ENCODE data around the gene GPX8. TPM values are rescaled to one million over a fixed set of nuclear protein-coding genes. Genes with fewer than 3 reads are reported as not detected.

Gene GPX8
- total RNA-seq, 1 donor from 2014 or later: 27.9 TPM

DNA sequence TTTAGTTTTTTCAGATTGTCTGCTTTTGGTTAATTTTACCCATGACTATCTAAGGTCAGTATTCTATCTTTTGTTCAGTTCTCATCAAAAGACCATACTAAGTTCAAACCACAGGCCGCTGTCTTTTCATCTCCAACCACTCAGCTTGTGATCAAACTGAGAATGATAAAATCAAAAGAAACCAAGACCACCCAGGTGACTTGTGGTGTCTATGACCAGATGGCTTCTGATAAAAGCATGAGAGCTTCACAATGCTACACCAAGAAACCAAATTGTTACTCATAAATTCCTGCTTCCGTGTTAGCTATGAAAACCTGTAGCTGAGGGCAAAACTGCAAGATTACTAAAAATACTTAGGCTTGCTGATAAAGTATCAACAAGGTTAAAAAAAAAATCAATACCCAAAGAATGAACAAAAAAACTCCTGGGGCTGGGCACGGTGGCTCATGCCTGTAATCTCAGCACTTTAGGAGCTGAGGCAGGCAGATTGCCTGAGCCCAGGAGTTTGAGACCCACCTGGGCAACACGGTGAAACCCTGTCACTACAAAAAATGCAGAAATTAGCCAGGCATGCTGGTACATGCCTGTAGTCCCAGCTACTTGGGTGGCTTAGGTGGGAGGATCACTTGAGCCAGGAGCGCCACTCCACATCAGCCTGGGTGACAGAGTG, 25.8 kb upstream of the GPX8 start:
- Histone ChIP-seq H3K36me3 (no peaks in the 10 kb centered on the region), H3K4me1 (no peaks in the 10 kb centered on the region), H3K27ac (no peak overlapping the region), H3K9me3 (no peaks in the 10 kb centered on the region), H3K27me3 (no peaks in the 10 kb centered on the region), H3K4me3 (no peak overlapping the region)
- intact Hi-C loops (cut with DNase I): no loop called here
- TF ChIP-seq, protein P1, sequence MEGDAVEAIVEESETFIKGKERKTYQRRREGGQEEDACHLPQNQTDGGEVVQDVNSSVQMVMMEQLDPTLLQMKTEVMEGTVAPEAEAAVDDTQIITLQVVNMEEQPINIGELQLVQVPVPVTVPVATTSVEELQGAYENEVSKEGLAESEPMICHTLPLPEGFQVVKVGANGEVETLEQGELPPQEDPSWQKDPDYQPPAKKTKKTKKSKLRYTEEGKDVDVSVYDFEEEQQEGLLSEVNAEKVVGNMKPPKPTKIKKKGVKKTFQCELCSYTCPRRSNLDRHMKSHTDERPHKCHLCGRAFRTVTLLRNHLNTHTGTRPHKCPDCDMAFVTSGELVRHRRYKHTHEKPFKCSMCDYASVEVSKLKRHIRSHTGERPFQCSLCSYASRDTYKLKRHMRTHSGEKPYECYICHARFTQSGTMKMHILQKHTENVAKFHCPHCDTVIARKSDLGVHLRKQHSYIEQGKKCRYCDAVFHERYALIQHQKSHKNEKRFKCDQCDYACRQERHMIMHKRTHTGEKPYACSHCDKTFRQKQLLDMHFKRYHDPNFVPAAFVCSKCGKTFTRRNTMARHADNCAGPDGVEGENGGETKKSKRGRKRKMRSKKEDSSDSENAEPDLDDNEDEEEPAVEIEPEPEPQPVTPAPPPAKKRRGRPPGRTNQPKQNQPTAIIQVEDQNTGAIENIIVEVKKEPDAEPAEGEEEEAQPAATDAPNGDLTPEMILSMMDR (IDR thresholded peaks at IDR 0.05): no peak
- DNase-seq (ENCODE audit: low spot score in 2 of 2): no peak

DNA sequence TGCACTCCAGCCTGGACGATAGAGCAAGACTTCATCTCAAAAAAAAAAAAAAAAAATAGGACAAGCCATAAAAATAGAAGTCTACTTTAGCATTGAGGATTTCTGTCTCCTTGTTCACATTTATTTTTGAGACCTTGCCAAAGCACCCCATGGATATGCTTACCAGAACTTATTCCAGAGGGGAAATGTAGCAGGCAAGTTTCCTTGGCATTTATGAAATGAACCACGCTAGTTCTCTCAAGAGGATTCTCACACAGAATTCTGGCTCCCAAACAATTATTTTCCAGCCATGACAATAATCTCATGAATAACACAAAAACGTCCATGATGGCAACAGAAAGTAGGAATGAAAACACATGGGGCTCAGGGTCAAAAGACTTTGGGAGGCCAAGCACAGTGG, 23.4 kb upstream of the GPX8 start:
- Histone ChIP-seq H3K4me1 (no peaks in the 10 kb centered on the region), H3K27me3 (no peaks in the 10 kb centered on the region), H3K36me3 (no peaks in the 10 kb centered on the region), H3K4me3 (no peak overlapping the region), H3K9me3 (no peaks in the 10 kb centered on the region), H3K27ac (no peak overlapping the region)
- DNase-seq (ENCODE audit: low spot score in 2 of 2): no peak
- intact Hi-C loops (cut with DNase I): no loop called here
- TF ChIP-seq, protein P1 (IDR thresholded peaks at IDR 0.05): no peak

DNA sequence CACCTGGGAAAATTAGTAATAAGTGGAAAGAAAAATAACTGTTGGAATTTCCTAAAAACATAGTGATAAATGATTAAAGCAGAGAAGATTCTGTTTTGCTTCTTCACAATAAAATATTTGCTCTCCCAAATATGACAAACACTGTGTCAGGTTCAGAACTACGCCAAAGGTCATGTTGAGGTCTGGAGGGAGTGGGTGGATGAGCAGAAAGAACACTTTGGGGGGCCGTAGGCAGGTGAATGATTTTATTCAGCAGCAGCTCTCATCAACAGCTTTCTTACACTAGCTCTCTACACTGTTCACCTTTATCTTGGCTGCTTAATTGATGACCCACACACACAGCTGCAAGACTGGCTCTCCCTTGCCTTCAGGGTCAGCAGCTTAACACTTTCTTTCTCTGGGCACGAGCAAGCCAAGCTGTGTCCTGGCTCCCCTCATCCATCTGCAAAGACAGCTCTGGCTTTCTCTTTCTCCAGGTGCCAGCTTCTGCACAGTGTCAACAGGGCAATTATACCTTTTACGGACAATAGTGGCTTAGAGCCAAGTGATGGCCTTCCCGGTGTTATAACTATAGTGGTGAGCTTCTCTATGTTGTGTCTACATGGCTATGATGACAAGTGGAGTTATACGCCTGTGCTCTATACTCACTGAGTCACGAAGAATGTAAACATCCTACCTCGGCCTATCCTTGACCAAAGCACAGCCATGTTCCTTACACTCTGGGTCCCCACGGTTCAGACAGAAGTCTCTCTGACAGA, 18.9 kb upstream of the GPX8 start:
- H3K4me1 ChIP-seq: no peaks in the 10 kb centered on the region
- H3K9me3 ChIP-seq: no peaks in the 10 kb centered on the region
- no peak overlapping the region for H3K27ac ChIP-seq
- no peaks in the 10 kb centered on the region for H3K27me3 ChIP-seq
- TF ChIP-seq, protein P1 (IDR thresholded peaks at IDR 0.05): no peak
- H3K36me3 ChIP-seq: no peaks in the 10 kb centered on the region
- no peak for DNase-seq (ENCODE audit: low spot score in 2 of 2)
- H3K4me3 ChIP-seq: no peak overlapping the region
- intact Hi-C loops (cut with DNase I): loop anchor here (10.0 kb wide), 1 partner anchor 196 kb away; no protein-coding TSS in a partner anchor

DNA sequence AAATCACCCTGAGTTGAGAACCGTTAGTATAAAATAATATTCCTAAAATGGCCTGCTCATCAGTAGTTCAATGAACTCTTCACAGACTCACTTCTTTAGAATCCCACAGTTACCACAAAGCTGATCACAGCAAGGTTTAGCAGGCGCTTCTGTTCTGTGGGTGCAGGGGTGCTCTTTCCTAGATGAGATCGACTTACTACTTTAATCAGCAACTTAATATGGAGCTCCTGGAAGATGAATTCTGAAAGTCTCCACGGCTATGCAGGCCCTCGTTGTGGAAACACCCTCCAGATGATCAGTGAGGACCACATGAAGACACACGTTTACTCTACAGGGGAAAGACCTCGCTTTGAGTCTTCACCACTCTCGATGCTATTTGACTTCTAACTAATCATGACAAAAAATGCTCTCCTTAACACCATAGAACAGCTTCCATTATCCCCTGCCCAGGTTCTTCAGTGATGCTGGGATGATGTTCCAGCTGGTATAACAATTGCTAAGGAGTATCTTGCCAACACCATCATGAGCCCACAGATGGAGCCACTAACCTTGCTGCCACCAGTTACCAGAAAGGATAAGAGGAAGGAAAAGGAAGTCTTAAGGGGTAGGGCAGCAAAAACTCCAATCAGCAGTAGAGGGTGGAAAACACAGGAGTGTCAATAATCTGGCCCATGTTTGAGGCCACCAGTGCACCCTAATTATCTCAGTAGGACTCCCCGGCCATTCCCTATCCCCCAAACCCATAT, 17.9 kb upstream of the GPX8 start:
- no peak overlapping the region for H3K27ac ChIP-seq
- intact Hi-C loops (cut with DNase I): loop anchor here (10.0 kb wide), 1 partner anchor 197 kb away; no protein-coding TSS in a partner anchor
- TF ChIP-seq, protein P1 (IDR thresholded peaks at IDR 0.05): no peak
- no peak for DNase-seq (ENCODE audit: low spot score in 2 of 2)
- H3K27me3 ChIP-seq: no peaks in the 10 kb centered on the region
- H3K4me3 ChIP-seq: no peak overlapping the region
- H3K9me3 ChIP-seq: no peaks in the 10 kb centered on the region
- no peaks in the 10 kb centered on the region for H3K4me1 ChIP-seq
- H3K36me3 ChIP-seq: no peaks in the 10 kb centered on the region

DNA sequence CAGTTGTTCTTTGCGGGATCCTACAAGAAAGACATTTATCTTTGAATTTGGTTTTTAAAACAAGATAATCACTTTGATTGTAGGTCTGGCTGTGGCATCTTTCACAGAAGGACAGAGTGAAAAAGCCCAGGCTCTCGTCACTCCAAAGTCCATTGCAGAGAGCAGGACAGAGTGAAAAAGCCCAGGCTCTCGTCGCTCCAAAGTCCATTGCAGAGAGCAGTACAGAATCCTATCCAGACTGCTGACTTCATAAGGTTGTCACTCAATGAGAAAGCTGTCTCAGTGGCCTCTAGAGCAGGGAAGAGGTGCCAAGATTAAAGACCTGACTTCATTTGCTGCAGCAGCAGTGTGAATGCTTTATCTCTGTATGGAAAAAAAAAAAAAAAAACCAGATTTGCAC, 16.3 kb upstream of the GPX8 start:
- TF ChIP-seq, protein P1 (IDR thresholded peaks at IDR 0.05): no peak
- no peaks in the 10 kb centered on the region for H3K36me3 ChIP-seq
- no peaks in the 10 kb centered on the region for H3K27me3 ChIP-seq
- H3K4me1 ChIP-seq: no peaks in the 10 kb centered on the region
- intact Hi-C loops (cut with DNase I): loop anchor here (10.0 kb wide), 1 partner anchor 199 kb away; no protein-coding TSS in a partner anchor
- no peak overlapping the region for H3K27ac ChIP-seq
- no peak overlapping the region for H3K4me3 ChIP-seq
- no peak for DNase-seq (ENCODE audit: low spot score in 2 of 2)
- no peaks in the 10 kb centered on the region for H3K9me3 ChIP-seq
